ENCODE data around the gene CCDC68.

DNA sequence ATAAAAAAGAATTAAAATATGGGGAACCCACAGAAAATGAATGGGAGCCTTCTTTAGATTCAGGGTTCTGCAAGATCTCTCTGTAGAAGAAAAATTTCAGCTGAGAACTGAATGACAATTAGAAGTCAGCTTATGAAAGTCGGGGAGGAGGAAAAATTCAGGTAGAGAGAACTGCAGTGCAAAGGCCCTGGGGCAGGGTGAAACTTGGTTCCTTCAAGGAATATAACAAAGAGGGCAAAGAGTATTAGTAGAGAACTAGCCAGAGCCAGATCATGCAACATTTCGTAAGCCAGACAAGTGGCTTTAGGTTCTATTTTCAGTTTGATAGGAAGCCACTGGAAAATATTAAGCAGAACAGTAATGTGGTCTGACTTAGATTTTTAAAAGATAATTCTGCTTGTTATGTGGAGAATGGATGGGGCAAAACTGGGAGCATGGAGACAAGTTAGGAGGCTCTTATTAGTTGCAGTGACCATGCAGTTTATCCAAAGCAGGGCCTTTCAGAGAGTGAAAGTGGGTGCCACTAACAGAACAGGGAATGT is 103.1 kb downstream of the CCDC68 start:
- TF ChIP-seq, protein P1, sequence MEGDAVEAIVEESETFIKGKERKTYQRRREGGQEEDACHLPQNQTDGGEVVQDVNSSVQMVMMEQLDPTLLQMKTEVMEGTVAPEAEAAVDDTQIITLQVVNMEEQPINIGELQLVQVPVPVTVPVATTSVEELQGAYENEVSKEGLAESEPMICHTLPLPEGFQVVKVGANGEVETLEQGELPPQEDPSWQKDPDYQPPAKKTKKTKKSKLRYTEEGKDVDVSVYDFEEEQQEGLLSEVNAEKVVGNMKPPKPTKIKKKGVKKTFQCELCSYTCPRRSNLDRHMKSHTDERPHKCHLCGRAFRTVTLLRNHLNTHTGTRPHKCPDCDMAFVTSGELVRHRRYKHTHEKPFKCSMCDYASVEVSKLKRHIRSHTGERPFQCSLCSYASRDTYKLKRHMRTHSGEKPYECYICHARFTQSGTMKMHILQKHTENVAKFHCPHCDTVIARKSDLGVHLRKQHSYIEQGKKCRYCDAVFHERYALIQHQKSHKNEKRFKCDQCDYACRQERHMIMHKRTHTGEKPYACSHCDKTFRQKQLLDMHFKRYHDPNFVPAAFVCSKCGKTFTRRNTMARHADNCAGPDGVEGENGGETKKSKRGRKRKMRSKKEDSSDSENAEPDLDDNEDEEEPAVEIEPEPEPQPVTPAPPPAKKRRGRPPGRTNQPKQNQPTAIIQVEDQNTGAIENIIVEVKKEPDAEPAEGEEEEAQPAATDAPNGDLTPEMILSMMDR (IDR thresholded peaks at IDR 0.05; ENCODE audit: low read length) = no peak
- TF ChIP-seq EZH2phosphoT487 (IDR thresholded peaks at IDR 0.05; ENCODE audit: low read length) = no peak

Measured in MM.1S (cell line).